ENCODE results near the gene SLC25A22. TPM values are rescaled to one million over a fixed set of nuclear protein-coding genes. Genes with fewer than 3 reads are reported as not detected.

The SLC25A22 gene
- total RNA-seq, 4 donors from 2014 or later = 7.5 to 21.9 (median 12.7) TPM

DNA sequence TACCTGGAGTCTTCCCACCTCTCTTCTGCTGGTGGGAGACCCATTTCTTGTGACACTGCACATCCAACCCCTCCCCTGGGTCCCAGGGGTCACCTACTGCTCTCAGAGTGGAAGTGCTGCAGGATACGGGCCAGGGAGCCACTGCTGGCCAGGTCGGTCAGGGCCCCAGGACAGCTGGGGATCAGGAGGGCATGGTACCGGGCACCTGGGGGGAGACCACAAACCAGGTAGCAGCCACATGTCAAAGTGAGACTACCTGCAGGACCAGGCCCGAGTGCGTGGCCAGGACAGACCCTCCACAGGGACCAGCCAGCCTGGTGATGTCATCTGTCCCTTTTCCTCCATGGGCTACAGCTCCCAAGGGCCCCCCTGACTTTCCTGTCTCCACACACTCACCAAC lies 24.7 kb downstream of the SLC25A22 start:
- TF ChIP-seq, protein P1, sequence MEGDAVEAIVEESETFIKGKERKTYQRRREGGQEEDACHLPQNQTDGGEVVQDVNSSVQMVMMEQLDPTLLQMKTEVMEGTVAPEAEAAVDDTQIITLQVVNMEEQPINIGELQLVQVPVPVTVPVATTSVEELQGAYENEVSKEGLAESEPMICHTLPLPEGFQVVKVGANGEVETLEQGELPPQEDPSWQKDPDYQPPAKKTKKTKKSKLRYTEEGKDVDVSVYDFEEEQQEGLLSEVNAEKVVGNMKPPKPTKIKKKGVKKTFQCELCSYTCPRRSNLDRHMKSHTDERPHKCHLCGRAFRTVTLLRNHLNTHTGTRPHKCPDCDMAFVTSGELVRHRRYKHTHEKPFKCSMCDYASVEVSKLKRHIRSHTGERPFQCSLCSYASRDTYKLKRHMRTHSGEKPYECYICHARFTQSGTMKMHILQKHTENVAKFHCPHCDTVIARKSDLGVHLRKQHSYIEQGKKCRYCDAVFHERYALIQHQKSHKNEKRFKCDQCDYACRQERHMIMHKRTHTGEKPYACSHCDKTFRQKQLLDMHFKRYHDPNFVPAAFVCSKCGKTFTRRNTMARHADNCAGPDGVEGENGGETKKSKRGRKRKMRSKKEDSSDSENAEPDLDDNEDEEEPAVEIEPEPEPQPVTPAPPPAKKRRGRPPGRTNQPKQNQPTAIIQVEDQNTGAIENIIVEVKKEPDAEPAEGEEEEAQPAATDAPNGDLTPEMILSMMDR (IDR thresholded peaks at IDR 0.05) = no peak
- no peak for DNase-seq (ENCODE audit: low spot score)

DNA sequence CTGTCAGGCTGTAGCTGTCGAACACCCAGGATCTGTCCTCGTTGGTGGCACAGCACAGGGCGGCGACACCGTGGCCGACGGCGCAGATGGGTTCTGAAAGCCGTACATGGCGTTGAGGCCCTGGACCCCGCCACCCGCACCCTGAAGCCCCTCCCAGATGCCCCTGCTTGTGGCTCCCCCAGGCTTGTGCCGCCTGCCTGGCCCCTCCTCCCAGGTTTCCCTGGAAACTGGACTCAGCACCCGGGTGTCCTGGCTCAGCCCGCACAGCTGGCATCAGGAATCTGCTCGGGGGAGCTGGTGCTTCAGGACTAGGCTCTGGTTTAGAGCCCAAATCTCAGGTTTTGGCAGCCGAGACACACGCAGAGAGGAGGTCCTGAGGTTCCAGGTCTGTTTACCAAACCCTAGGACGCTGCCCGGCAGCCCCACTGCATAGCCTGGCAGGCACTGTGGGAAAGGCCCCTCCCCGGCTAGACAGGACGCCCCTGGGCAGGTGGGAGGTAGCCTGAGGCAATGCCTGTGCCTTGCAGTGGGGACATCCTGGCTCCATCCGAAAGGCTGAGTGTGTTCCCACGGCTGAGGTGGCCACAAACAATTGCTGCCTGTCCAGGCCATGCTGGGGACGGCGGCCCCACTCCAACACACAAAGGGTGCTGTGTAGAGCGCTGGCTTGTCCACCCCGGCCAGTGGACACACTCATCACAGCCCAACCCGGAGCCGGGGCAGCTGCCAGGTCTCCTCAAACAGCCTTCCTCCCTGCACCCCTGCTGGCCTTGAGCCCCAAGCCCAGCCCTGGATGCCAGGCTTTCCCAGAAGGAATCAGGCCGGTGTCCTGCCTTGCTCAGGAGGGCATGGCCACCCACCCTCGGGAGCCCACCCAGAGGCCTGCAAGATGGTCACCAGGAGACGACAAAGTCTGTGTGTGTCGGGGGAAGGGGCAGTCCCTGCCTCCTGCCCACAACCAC lies 25.4 kb downstream of the SLC25A22 start:
- DNase-seq (ENCODE audit: low spot score) (no peak), ATAC-seq (ENCODE audit: low FRiP score) (no peak)
- TF ChIP-seq, protein P1 (IDR thresholded peaks at IDR 0.05) = no peak

More for the DNA sequence above, 24.7 kb downstream of the SLC25A22 start:
- no peak for ATAC-seq (ENCODE audit: low FRiP score)

DNA sequence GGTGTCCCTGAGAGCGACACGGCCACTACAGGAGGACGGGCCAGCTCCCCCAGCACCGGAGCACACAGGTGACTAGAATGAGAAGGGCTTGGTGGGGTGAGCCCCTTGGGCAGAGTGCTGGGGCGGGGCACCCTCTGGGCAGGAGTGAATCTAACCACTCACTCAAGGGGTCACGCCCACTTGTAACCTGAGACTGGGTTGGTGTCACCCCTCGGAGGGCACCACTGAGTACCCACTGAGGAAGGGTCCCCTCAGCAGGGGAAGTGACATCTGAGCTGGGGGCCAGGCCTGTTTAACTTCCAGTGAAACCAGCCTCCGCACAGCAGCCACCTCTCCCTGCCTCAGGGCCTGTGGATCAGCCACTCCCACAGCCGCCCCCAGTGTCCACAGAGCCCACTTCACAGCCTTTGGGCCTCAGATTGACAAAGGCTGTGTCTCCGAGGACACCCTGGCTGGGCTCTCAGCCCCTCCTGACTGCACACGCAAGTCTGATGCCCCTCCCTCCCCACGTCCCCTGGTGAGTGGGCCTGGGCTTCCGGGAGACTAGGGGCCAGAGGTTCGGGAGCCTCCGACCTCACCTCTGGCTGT lies 26.4 kb downstream of the SLC25A22 start:
- TF ChIP-seq, protein P1 (IDR thresholded peaks at IDR 0.05) = no peak
- ATAC-seq (ENCODE audit: low FRiP score) (no peak), DNase-seq (ENCODE audit: low spot score) (no peak)

DNA sequence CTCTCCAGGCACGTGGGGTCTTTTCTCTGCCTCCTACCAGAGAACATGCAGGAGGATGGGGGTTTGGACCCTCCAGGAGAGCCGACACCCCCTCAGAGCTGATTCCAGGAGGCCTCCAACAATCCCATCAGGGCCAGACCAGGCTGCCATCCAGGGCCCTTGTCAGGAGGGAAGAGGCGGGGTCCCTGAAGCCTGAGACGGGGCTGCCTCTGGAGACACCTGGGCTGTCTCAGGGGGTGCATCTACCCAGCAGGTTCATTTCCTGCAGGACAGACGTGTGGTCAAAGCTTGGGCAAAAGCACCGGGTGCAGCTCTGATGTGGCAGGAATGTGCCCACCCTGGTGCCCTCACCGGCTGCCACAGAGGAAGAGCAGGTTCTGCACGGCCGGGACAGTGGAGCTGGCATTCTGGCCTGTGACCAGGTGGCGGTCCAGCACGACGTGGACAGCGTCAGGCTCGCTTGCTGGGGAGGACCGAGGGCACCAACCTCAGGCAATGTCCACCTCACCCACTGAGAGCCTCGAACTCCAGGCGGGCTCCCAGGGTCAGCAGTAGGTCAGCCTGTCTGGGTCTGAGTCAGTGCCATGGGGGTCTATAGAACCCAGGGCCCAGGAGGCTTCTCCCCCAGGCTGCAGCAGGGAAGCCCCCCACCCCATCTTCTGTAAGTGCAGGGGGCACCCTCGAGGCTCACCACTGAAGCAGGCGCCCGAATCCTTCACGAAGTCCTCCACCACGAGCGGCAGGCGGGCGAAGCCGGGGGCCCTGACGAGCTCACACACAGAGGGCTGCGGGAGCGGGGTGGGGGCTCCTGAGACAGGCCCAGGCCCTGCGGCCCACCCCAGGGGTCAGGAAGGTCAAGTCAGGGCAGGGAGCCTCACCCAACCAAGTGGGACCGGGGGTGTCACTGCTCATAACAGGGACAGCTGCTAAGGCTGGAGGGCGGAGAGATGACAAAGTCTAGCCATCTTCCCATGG lies 27.2 kb downstream of the SLC25A22 start:
- DNase-seq (ENCODE audit: low spot score) = no peak
- TF ChIP-seq, protein P1 (IDR thresholded peaks at IDR 0.05) = no peak
- no peak for ATAC-seq (ENCODE audit: low FRiP score)

DNA sequence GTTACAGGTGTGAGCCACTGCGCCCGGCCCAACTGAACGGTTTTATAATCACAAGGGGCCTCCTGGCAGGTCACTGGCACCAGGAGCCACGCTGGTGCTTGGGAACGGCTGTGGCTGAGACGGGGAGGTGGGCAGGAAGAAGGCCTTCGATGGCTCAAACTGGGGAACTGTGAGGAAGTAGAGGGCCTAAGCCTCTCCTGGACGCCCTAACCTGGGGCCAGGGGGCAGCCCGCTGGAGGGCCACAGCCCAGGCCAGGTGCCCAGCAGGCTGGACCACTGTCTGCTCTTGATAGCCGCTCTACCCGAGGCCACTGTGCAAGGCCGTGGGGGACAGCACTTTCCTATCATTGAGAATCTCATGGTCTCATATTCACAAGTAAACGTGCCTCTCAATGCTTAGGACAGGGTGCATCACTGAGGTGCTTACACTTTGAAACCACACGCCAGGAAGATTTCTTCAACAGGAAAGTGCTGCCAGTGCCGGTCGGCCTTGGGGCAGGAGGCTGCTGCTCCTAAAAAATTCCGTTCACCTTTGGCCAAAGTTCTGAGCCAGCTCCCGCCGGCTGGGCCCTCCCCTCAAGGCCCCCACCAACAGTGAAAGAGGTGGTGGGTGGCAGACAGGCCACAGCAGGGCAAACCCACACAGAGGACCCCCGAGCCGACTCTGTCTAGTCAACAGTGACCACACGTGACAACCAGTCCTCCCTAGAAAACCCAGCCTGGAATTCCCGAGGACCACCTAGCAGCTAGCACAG lies 28.0 kb downstream of the SLC25A22 start:
- ATAC-seq (ENCODE audit: low FRiP score) (no peak), DNase-seq (ENCODE audit: low spot score) (no peak)
- TF ChIP-seq, protein P1 (IDR thresholded peaks at IDR 0.05) = no peak

DNA sequence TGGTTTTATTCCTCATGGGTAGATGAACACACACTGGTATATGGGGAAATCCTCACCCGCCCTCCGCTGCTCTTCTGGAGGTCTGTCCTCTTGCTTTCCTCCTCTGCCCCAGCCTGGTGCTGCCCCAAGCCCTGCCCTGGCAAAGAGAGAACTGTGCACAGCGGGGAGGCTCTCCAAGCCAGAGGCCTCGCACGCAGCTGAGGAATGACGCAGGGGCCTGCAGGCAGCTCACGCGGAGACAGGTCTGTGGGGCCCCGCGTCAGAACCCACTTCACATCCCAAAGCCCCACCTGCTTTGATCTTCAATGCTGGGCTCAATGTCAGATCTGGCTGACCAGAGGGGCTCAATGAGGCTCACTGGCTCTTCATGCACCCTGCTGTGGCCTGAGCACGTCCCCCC lies 30.8 kb downstream of the SLC25A22 start:
- DNase-seq (ENCODE audit: low spot score) (no peak), ATAC-seq (ENCODE audit: low FRiP score) (no peak)
- TF ChIP-seq, protein P1 (IDR thresholded peaks at IDR 0.05) = no peak
